Testis (tissue), 2 donors: ENCODE data around the gene HOMER2.

ENCODE experiments used
- POLR2A ChIP-seq: fragments of 450-650 bp; IDR thresholded peaks from one replicate; pipeline ENCODE4 v1.6.1; 2017; ENCODE audit warnings: antibody characterized with exemption, mild to moderate bottlenecking, moderate library complexity
- TF ChIP-seq, protein P1 (sequence below), 3 experiments: fragments of 450-650 bp in 2 of 3; fragments of 200-600 bp in 1 of 3; sonication (generic) in 1 of 3; IDR thresholded peaks; one replicate each; pipeline ENCODE4 v1.5.1; 2016 to 2019; ENCODE audit warnings: antibody characterized with exemption in 3 of 3, mild to moderate bottlenecking in 2 of 3, moderate library complexity in 1 of 3

DNA sequence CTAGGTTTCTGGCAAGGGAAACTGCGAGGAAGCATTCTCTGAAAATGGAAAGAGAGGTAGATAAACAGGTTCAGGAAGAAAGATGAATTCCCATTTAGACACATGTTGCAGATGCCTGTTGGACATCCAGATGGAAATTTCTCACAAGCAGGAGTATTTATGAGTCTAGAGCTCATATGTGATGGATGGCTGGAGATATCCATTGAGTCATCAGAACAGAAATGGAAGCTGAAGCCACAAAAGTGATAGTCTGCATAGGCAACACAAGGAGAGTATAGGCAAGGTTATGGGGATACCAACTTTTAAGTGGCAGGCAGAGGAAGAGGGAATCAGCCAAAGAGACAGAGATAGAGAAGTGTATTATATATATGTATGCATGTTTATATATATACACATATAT is 27.2 kb upstream of the HOMER2 start:
- TF ChIP-seq, protein P1, sequence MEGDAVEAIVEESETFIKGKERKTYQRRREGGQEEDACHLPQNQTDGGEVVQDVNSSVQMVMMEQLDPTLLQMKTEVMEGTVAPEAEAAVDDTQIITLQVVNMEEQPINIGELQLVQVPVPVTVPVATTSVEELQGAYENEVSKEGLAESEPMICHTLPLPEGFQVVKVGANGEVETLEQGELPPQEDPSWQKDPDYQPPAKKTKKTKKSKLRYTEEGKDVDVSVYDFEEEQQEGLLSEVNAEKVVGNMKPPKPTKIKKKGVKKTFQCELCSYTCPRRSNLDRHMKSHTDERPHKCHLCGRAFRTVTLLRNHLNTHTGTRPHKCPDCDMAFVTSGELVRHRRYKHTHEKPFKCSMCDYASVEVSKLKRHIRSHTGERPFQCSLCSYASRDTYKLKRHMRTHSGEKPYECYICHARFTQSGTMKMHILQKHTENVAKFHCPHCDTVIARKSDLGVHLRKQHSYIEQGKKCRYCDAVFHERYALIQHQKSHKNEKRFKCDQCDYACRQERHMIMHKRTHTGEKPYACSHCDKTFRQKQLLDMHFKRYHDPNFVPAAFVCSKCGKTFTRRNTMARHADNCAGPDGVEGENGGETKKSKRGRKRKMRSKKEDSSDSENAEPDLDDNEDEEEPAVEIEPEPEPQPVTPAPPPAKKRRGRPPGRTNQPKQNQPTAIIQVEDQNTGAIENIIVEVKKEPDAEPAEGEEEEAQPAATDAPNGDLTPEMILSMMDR (IDR thresholded peaks at IDR 0.05) = no peak
- no peak for TF ChIP-seq POLR2A
